MG63 (cell line): ENCODE results near the gene PHACTR1. TPM values are rescaled to one million over a fixed set of nuclear protein-coding genes. Genes with fewer than 3 reads are reported as not detected.
"Not testable (repeated sequence)": the region's sequence is repeated elsewhere in the genome, so short reads cannot be mapped to it uniquely, and the experiment has no call there.

Experiments used
- DNase-seq: peaks from one replicate; pipeline ENCODE4 v3.0.0-alpha.2; 2020
- H3K27me3 ChIP-seq: fragments of 250-450 bp; sonication (Bioruptor Pico); 2 replicates; pipeline ENCODE4 v1.5.1; 2020; ENCODE audit warnings: mild to moderate bottlenecking, moderate library complexity
- H3K36me3 ChIP-seq: fragments of 250-450 bp; sonication (Bioruptor Pico); 2 replicates; pipeline ENCODE4 v1.5.1; 2020; ENCODE audit warnings: mild to moderate bottlenecking, moderate library complexity
- H3K4me3 ChIP-seq: fragments of 250-450 bp; sonication (Bioruptor Pico); 2 replicates; pipeline ENCODE4 v1.5.1; 2020; ENCODE audit warnings: mild to moderate bottlenecking, moderate library complexity
- H3K9me3 ChIP-seq: fragments of 250-450 bp; sonication (Bioruptor Pico); 2 replicates; pipeline ENCODE4 v1.5.1; 2020; ENCODE audit warnings: mild to moderate bottlenecking, moderate library complexity
- total RNA-seq: library from RNA; depleted of rRNA; stranded (reverse); fragments of >200 nt; shearing (Covaris generic); gene quantifications from 2 replicates; pipeline ENCODE4 v1.2.3, GENCODE V29; 2014; ENCODE audit warnings: low replicate concordance

PHACTR1 gene
- total RNA-seq, 1 experiment from 2014 or later: 0.20 TPM

DNA sequence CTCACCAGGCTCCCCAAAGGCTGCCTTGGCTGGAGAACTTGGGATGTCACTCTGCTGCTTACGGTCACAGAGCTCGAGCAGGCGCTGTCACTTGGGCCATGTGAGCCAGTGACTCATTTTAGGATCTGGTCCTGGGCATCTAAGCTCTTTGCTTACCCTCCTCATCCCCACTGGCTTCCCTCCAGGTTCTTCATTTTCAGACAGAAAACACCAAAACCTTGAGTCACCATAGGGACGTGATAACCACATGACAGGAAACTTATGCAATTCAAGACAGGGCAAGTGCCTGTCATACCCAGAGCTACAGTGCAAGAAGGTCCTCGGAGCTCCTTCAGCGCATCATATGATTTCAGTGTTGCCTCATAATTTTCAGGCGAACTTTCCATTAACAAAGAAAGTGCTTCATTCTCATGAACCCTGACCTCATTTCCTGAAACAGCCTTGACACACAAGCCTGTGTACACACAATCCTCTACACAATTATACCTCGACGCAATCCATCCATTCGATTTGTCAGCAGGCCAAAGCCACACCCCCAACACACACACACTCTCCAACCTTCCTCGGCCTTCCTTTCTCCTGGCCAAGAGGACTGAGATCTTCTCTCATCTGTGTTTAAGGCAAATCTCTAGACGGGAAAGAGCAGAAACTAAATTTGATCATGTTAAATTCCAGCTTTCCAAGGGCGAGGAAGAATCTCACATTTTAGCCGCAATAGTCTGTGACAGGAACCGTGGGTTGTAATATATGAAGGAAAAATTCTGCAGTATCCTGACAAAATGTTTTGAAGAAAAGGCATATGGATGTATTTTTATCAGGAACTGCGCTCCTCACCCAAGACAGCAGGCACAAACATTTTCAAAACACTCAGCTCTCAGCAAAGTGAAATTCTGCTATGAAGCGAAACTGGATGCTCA, 586.4 kb downstream of the PHACTR1 start:
- peak; percentile 80 for DNase-seq
- Histone ChIP-seq H3K9me3 (no peaks in the 10 kb centered on the region), H3K4me3 (no peak overlapping the region), H3K36me3 (peaks cover 58% of the 10 kb centered on the region), H3K27me3 (no peaks in the 10 kb centered on the region)

- Histone ChIP-seq H3K36me3 (peaks cover 58% of the 10 kb centered on the region), H3K9me3 (no peaks in the 10 kb centered on the region), H3K4me3 (no peak overlapping the region), H3K27me3 (no peaks in the 10 kb centered on the region)
- DNase-seq: peak; percentile 54
These were observed 587.1 kb downstream of the PHACTR1 start for GRCh38 chr6:13303668-13304017.

- no peak for DNase-seq
- Histone ChIP-seq H3K9me3 (no peaks in the 10 kb centered on the region), H3K4me3 (no peak overlapping the region), H3K27me3 (no peaks in the 10 kb centered on the region), H3K36me3 (peaks cover 59% of the 10 kb centered on the region)
These were observed 587.5 kb downstream of the PHACTR1 start for GRCh38 chr6:13304101-13304500.

- no peak for DNase-seq
- H3K4me3 ChIP-seq: no peak overlapping the region
- no peaks in the 10 kb centered on the region for H3K27me3 ChIP-seq
- no peaks in the 10 kb centered on the region for H3K9me3 ChIP-seq
- H3K36me3 ChIP-seq: peaks cover 59% of the 10 kb centered on the region
These were observed 588.2 kb downstream of the PHACTR1 start for GRCh38 chr6:13304580-13305260.

GRCh38 chr6:13305288-13305687, 588.7 kb downstream of the PHACTR1 start:
- no peak for DNase-seq
- peaks cover 57% of the 10 kb centered on the region for H3K36me3 ChIP-seq
- H3K27me3 ChIP-seq: no peaks in the 10 kb centered on the region
- H3K4me3 ChIP-seq: no peak overlapping the region
- H3K9me3 ChIP-seq: no peaks in the 10 kb centered on the region

GRCh38 chr6:13305791-13306190, 589.2 kb downstream of the PHACTR1 start:
- no peak for DNase-seq
- H3K9me3 ChIP-seq: no peaks in the 10 kb centered on the region
- no peak overlapping the region for H3K4me3 ChIP-seq
- no peaks in the 10 kb centered on the region for H3K27me3 ChIP-seq
- H3K36me3 ChIP-seq: peaks cover 57% of the 10 kb centered on the region

GRCh38 chr6:13307508-13307995, 591.0 kb downstream of the PHACTR1 start:
- H3K4me3 ChIP-seq: no peak overlapping the region
- H3K9me3 ChIP-seq: no peaks in the 10 kb centered on the region
- no peaks in the 10 kb centered on the region for H3K27me3 ChIP-seq
- H3K36me3 ChIP-seq: peaks cover 62% of the 10 kb centered on the region
- DNase-seq: peak; percentile 71

- no peaks in the 10 kb centered on the region for H3K27me3 ChIP-seq
- H3K36me3 ChIP-seq: peaks cover 58% of the 10 kb centered on the region
- H3K9me3 ChIP-seq: no peaks in the 10 kb centered on the region
- H3K4me3 ChIP-seq: no peak overlapping the region
- DNase-seq: no peak
These were observed 591.8 kb downstream of the PHACTR1 start for GRCh38 chr6:13308332-13308731.

DNA sequence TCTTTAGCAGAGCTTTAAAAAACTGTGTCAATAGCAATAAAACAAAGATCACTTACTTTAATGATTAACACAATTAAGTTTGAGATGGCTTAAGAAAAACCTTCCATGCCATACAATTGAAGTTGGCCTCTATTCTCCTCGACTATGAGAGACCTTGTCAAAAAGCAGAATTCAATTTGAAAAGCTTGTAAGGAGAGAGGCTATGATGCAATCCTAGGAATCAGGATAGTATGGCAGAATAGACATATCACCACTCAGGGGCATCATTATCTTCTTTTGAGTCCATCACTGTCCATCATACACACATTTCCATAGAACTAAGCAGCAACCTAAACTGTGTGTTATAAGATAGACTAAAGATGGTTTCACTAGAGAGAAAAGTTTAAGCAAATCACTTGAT, 594.6 kb downstream of the PHACTR1 start:
- Histone ChIP-seq H3K9me3 (no peaks in the 10 kb centered on the region), H3K36me3 (peaks cover 55% of the 10 kb centered on the region), H3K27me3 (no peaks in the 10 kb centered on the region), H3K4me3 (no peak overlapping the region)
- DNase-seq: no peak

GRCh38 chr6:13314806-13315205, 598.2 kb downstream of the PHACTR1 start:
- Histone ChIP-seq H3K36me3 (peaks cover 54% of the 10 kb centered on the region), H3K4me3 (no peak overlapping the region), H3K9me3 (no peaks in the 10 kb centered on the region), H3K27me3 (no peaks in the 10 kb centered on the region)
- DNase-seq: no peak

DNA sequence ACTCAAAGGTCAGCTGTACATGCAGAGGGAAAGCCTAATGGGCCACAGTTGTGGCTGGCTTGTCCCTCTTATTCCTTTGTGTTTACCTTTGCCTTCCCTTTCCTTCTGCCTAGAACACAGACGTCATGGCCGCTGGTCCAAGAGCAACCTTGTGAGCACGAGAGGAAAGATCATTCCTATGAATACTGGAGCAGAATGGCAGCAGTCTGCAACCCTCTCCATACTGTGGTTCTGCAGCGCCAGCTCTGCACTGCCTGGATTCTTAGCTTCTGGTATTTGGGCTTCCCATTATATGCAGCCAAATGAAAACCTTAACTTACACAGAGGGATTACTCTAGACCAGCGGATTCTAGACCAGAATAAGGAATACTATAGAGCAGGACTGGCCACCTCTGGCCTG, 599.3 kb downstream of the PHACTR1 start:
- Histone ChIP-seq H3K9me3 (no peaks in the 10 kb centered on the region), H3K4me3 (no peak overlapping the region), H3K36me3 (peaks cover 62% of the 10 kb centered on the region), H3K27me3 (no peaks in the 10 kb centered on the region)
- DNase-seq: no peak

GRCh38 chr6:13318821-13319220, 602.3 kb downstream of the PHACTR1 start:
- DNase-seq: no peak
- Histone ChIP-seq H3K4me3 (no peak overlapping the region), H3K9me3 (no peaks in the 10 kb centered on the region), H3K36me3 (peaks cover 60% of the 10 kb centered on the region), H3K27me3 (no peaks in the 10 kb centered on the region)

DNA sequence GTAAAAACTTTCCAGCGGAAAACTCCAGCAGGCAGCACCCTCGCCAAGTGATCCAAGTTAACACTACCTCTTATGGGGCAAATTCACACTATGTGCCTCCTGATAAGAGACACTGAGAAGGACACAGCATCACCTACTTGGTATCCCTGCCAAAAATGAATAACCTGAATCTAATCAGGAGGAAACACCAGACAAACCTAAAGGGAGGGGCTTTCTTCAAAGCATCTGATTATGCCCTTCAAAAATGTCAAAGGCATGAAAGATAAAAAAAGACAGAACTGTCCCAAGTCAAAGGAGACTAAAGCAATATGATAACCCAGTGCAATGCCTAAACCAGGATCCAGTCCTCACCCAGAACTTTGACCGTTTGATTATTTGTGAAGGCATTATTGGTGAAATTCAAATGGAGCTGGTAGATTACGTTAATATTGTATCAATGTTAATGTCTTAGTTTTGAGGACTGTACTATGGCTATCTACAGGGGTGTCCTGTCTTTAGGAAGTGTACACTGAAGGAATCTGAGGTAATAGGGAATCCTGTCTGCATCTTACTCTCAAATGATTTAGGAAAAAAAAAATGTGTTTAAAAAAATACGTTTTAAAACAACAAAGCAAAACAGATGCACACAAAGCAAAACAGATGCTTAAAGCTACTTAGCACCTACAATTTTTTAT, 603.5 kb downstream of the PHACTR1 start:
- H3K27me3 ChIP-seq: no peaks in the 10 kb centered on the region
- H3K36me3 ChIP-seq: peaks cover 61% of the 10 kb centered on the region
- H3K9me3 ChIP-seq: no peaks in the 10 kb centered on the region
- DNase-seq: no peak
- no peak overlapping the region for H3K4me3 ChIP-seq

GRCh38 chr6:13326031-13326586, 609.5 kb downstream of the PHACTR1 start:
- not testable (repeated sequence) for H3K4me3 ChIP-seq, H3K27me3 ChIP-seq, H3K9me3 ChIP-seq, DNase-seq
- H3K36me3 ChIP-seq: peaks cover 23% of the 10 kb centered on the region

DNA sequence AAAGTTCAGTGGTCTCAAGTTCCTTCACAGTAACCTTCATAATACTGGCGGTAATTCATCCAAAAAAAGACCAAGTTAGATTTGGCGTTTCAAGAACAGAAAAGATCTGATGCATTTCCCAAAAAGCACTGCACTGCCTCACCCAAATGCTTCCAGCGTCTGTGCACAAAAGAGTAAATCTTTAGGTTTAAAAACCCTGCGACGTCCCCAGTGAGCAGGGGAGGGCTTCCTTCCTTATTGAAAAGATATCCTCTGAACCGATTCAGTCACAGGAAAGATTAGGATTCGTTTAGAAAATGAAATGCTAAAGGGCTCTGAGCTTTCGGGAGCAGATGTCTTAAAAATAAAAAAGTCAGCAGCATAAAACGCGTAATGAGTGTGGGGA, 611.1 kb downstream of the PHACTR1 start:
- H3K4me3 ChIP-seq: peak overlapping the region; percentile 97
- no peak for DNase-seq
- no peaks in the 10 kb centered on the region; the same call in 1 of the 2 replicates for H3K27me3 ChIP-seq
- H3K9me3 ChIP-seq: no peaks in the 10 kb centered on the region
- H3K36me3 ChIP-seq: peaks cover 14% of the 10 kb centered on the region

DNA sequence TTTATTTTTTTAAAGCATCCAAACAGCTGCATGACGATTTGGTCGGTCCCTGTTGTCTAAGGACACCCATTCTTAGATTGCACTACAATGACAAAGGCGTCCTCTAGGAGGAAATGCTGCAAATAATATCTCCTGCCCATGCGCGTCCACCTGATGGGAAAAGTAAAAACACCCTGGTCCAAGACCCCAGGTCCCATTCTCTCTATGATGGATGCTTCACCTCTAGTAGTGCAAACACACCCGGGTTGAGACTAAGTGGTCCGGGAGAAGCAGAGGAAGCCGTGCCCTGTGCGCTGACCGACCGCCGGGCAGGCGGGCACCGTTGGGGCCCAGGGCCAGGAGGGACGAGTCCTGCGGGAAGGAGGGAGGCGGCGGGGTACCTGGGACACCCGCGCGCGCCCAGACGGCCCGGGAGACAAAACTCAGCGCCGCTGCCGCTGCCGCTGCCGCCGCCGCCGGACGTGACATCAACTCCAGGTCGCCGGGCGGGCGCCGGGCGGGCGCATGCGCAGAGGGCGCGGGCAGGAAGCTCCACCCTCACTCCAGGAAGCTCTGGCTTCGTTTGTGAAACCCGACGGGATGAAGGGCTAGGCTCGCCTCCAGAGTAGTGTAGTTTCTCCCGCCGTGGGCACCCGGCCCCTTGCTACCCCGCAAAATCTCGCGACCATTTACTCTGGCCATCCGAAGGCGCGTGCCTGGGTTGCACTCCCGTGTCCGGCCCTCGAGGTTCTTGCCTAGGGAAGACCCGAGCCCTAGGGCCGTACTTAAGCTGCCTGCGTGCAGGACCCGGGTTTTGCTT, 611.7 kb downstream of the PHACTR1 start, which contains the start of gene TBC1D7:
Gene TBC1D7 (minus strand): TSS at position 462 of the 799 bp plus-strand sequence. CDS start 1,639 bp downstream, outside the sequence.
- H3K36me3 ChIP-seq: peaks cover 14% of the 10 kb centered on the region
- peak within 1 kb of the TSS; percentile 97 for H3K4me3 ChIP-seq
- H3K27me3 ChIP-seq: no peaks in the 10 kb centered on the region; the same call in 1 of the 2 replicates
- H3K9me3 ChIP-seq: no peaks in the 10 kb centered on the region
- DNase-seq: peak; percentile 95
